Large intestine (tissue), 3 donors: ENCODE measurements around the gene ACOXL. TPM values are rescaled to one million over a fixed set of nuclear protein-coding genes. Genes with fewer than 3 reads are reported as not detected.
A peak's percentile ranks its signal among the peaks of the same experiment; 100 is the strongest.

Source experiments
- DNase-seq, 2 donors: peaks; one replicate each; pipeline versions ENCODE4 v3.0.0 to v3.0.0-alpha.2; 2013
- H3K27ac ChIP-seq: one replicate; pipeline ENCODE4 v1.5.1; 2013; ENCODE audit warnings: low read length
- H3K27me3 ChIP-seq: 2 replicates; pipeline ENCODE4 v1.6.1; 2013; ENCODE audit warnings: low read length; ENCODE audit not compliant: control insufficient read depth, insufficient read depth
- H3K36me3 ChIP-seq: 2 replicates; pipeline ENCODE4 v1.6.1; 2013; ENCODE audit warnings: low read length; ENCODE audit not compliant: control insufficient read depth, insufficient read depth
- H3K4me1 ChIP-seq: one replicate; pipeline ENCODE4 v1.6.1; 2013; ENCODE audit warnings: low read length; ENCODE audit not compliant: control insufficient read depth, insufficient read depth
- H3K4me3 ChIP-seq: one replicate; pipeline ENCODE4 v1.5.1; 2013; ENCODE audit warnings: low read length
- H3K9me3 ChIP-seq: one replicate; pipeline ENCODE4 v1.6.1; 2013; ENCODE audit warnings: mild to moderate bottlenecking, low read depth, low read length, moderate library complexity; ENCODE audit not compliant: control insufficient read depth
- WGBS: methylation state at CpG from one replicate; pipeline ENCODE4 v1.1.5; 2013; ENCODE audit warnings: low lambda C conversion rate; ENCODE audit not compliant: insufficient coverage; 5-methylcytosine and 5-hydroxymethylcytosine counted together
- polyA plus RNA-seq: library from polyadenylated mRNA; unstranded; fragments of 120-200 nt; gene quantifications from one replicate; pipeline ENCODE4 v1.2.1, GENCODE V29; 2013

ACOXL gene
- polyA plus RNA-seq, 1 donor, result 0.07 TPM

- no peak overlapping the region for H3K4me3 ChIP-seq
- H3K27ac ChIP-seq, result no peak overlapping the region
- no peaks in the 10 kb centered on the region for H3K4me1 ChIP-seq
- H3K36me3 ChIP-seq, result no peaks in the 10 kb centered on the region
- peaks cover 12% of the 10 kb centered on the region for H3K27me3 ChIP-seq
- WGBS, result no CpG with 5 or more reads among the region's 2 CpGs
- DNase-seq, result no peak
- no peaks in the 10 kb centered on the region for H3K9me3 ChIP-seq
Measured at GRCh38 chr2:110752871-110753270, 20.5 kb downstream of the ACOXL start.

GRCh38 chr2:110755491-110756078 is 23.2 kb downstream of the ACOXL start:
- Histone ChIP-seq H3K4me3 (no peak overlapping the region), H3K4me1 (no peaks in the 10 kb centered on the region), H3K36me3 (no peaks in the 10 kb centered on the region), H3K27ac (no peak overlapping the region), H3K27me3 (no peaks in the 10 kb centered on the region), H3K9me3 (no peaks in the 10 kb centered on the region)
- WGBS, result no CpG with 5 or more reads among the region's 4 CpGs
- no peak for DNase-seq

GRCh38 chr2:110759411-110759810 is 27.0 kb downstream of the ACOXL start:
- Histone ChIP-seq H3K27ac (no peak overlapping the region), H3K4me1 (no peaks in the 10 kb centered on the region), H3K27me3 (no peaks in the 10 kb centered on the region), H3K36me3 (no peaks in the 10 kb centered on the region), H3K4me3 (no peak overlapping the region), H3K9me3 (no peaks in the 10 kb centered on the region)
- WGBS, result 80% methylated on average over 2 of the region's 2 CpGs
- DNase-seq, result no peak

- H3K27me3 ChIP-seq, result peaks cover 15% of the 10 kb centered on the region
- whole genome bisulfite sequencing, result no CpG with 5 or more reads among the region's 1 CpG
- H3K9me3 ChIP-seq, result no peaks in the 10 kb centered on the region
- H3K27ac ChIP-seq, result no peak overlapping the region
- H3K4me3 ChIP-seq, result no peak overlapping the region
- no peak for DNase-seq
- H3K4me1 ChIP-seq, result no peaks in the 10 kb centered on the region
- no peaks in the 10 kb centered on the region for H3K36me3 ChIP-seq
Measured at GRCh38 chr2:110764931-110765330, 32.6 kb downstream of the ACOXL start.

GRCh38 chr2:110766291-110766690 is 33.9 kb downstream of the ACOXL start:
- Histone ChIP-seq H3K27ac (no peak overlapping the region), H3K36me3 (no peaks in the 10 kb centered on the region), H3K4me1 (peaks cover 5% of the 10 kb centered on the region), H3K9me3 (no peaks in the 10 kb centered on the region), H3K27me3 (peaks cover 29% of the 10 kb centered on the region), H3K4me3 (no peak overlapping the region)
- WGBS, result 93% methylated on average over 2 of the region's 3 CpGs
- DNase-seq, result no peak

GRCh38 chr2:110768591-110768990 is 36.2 kb downstream of the ACOXL start:
- 0% methylated on average over 1 of the region's 10 CpGs for WGBS
- peaks cover 5% of the 10 kb centered on the region for H3K4me1 ChIP-seq
- no peak overlapping the region for H3K4me3 ChIP-seq
- DNase-seq, result no peak
- no peaks in the 10 kb centered on the region for H3K36me3 ChIP-seq
- H3K9me3 ChIP-seq, result no peaks in the 10 kb centered on the region
- peaks cover 44% of the 10 kb centered on the region for H3K27me3 ChIP-seq
- no peak overlapping the region for H3K27ac ChIP-seq

GRCh38 chr2:110770404-110770958 is 38.1 kb downstream of the ACOXL start:
- Histone ChIP-seq H3K4me3 (no peak overlapping the region), H3K36me3 (no peaks in the 10 kb centered on the region), H3K27me3 (peaks cover 53% of the 10 kb centered on the region), H3K9me3 (no peaks in the 10 kb centered on the region), H3K27ac (no peak overlapping the region), H3K4me1 (peaks cover 5% of the 10 kb centered on the region)
- DNase-seq, result peak in 1 of 2 donors; percentile 4
- WGBS, result no CpG with 5 or more reads among the region's 16 CpGs

- H3K9me3 ChIP-seq, result no peaks in the 10 kb centered on the region
- peak; percentile 15 to 27 for DNase-seq
- H3K4me3 ChIP-seq, result no peak overlapping the region
- H3K27me3 ChIP-seq, result peaks cover 57% of the 10 kb centered on the region
- peaks cover 5% of the 10 kb centered on the region for H3K4me1 ChIP-seq
- no CpG with 5 or more reads among the region's 7 CpGs for WGBS
- H3K36me3 ChIP-seq, result no peaks in the 10 kb centered on the region
- no peak overlapping the region for H3K27ac ChIP-seq
Measured at GRCh38 chr2:110770959-110771431, 38.6 kb downstream of the ACOXL start.

GRCh38 chr2:110771547-110772382 is 39.4 kb downstream of the ACOXL start:
- H3K36me3 ChIP-seq, result no peaks in the 10 kb centered on the region
- DNase-seq, result no peak
- peaks cover 56% of the 10 kb centered on the region for H3K27me3 ChIP-seq
- no peaks in the 10 kb centered on the region for H3K9me3 ChIP-seq
- H3K27ac ChIP-seq, result no peak overlapping the region
- 80% methylated on average over 1 of the region's 5 CpGs for WGBS
- H3K4me3 ChIP-seq, result no peak overlapping the region
- H3K4me1 ChIP-seq, result peaks cover 5% of the 10 kb centered on the region

- Histone ChIP-seq H3K4me1 (peaks cover 5% of the 10 kb centered on the region), H3K27me3 (peaks cover 53% of the 10 kb centered on the region), H3K36me3 (no peaks in the 10 kb centered on the region), H3K9me3 (no peaks in the 10 kb centered on the region), H3K4me3 (no peak overlapping the region), H3K27ac (no peak overlapping the region)
- no peak for DNase-seq
- no CpG with 5 or more reads among the region's 6 CpGs for WGBS
Measured at GRCh38 chr2:110772383-110772755, 40.0 kb downstream of the ACOXL start.
